Measurements from ENCODE around the gene ABHD8. TPM values are rescaled to one million over a fixed set of nuclear protein-coding genes. Genes with fewer than 3 reads are reported as not detected.

Gene ABHD8
- total RNA-seq, 2 donors from 2014 or later: 11.8 to 15.8 TPM

DNA sequence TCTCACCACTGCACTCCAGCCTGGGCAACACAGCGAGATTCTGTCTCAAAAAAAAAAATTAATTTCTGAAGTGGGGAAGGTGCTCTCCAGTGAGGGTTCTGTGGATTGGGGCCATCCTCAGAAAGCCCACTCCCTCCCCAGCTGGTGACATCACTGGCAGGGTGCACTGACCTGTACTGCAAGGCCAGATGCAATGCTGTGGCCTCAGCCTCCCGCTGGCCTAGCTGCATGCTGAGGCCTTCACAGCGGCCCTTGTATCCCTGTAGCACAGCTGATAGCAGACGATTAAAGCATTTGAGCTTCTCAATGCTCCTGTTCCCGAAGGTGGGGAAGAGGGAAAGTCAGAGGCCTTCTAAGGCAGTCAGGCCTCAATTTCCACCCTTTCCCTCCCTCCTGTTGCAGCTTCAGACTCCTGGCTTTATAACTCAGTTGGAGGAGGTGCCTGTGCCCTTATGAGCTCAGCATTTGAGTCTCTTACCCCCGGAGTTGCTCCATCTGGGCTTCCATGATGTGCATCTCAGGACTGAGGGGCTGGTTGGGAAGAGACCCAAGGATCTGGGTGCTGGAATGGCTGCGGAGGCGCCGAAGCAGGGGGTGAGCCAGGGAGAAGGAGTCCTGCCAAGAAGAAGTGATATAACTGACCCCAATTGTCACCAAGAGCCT, 44.0 kb downstream of the ABHD8 start:
- no peaks in the 10 kb centered on the region for H3K27me3 ChIP-seq
- DNase-seq (ENCODE audit: low spot score): no peak
- H3K4me3 ChIP-seq: no peak overlapping the region
- TF ChIP-seq, protein P1, sequence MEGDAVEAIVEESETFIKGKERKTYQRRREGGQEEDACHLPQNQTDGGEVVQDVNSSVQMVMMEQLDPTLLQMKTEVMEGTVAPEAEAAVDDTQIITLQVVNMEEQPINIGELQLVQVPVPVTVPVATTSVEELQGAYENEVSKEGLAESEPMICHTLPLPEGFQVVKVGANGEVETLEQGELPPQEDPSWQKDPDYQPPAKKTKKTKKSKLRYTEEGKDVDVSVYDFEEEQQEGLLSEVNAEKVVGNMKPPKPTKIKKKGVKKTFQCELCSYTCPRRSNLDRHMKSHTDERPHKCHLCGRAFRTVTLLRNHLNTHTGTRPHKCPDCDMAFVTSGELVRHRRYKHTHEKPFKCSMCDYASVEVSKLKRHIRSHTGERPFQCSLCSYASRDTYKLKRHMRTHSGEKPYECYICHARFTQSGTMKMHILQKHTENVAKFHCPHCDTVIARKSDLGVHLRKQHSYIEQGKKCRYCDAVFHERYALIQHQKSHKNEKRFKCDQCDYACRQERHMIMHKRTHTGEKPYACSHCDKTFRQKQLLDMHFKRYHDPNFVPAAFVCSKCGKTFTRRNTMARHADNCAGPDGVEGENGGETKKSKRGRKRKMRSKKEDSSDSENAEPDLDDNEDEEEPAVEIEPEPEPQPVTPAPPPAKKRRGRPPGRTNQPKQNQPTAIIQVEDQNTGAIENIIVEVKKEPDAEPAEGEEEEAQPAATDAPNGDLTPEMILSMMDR (IDR thresholded peaks at IDR 0.05): no peak
- no peaks in the 10 kb centered on the region for H3K4me1 ChIP-seq
- H3K27ac ChIP-seq: no peak overlapping the region
- H3K36me3 ChIP-seq: no peaks in the 10 kb centered on the region
- H3K9me3 ChIP-seq: peaks cover 0 to 7% of the 10 kb centered on the region in 2 donors

DNA sequence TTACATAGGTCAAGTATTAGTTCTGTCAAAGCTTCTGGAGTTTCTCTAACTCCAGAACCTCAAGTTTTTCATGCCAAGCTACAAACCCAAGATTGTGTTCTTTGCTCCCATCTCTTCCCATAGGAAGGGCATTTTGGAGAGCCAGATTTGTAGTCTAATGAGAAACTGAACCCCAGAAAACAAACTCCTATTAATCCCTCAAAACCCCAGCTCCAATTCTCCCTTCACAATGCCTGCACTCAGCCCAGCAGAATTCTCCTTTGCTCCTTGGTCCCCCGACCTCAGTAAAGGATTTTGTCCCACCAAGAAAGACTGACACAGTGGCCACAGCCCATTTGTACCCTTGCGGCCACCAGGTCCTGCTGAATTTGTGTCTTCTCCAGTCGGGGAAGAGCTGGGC, 47.1 kb downstream of the ABHD8 start:
- Histone ChIP-seq H3K4me3 (no peak overlapping the region), H3K9me3 (peaks cover 0 to 7% of the 10 kb centered on the region in 2 donors), H3K27me3 (no peaks in the 10 kb centered on the region), H3K27ac (no peak overlapping the region), H3K4me1 (no peaks in the 10 kb centered on the region), H3K36me3 (no peaks in the 10 kb centered on the region)
- no peak for DNase-seq (ENCODE audit: low spot score)
- TF ChIP-seq, protein P1 (IDR thresholded peaks at IDR 0.05): no peak

DNA sequence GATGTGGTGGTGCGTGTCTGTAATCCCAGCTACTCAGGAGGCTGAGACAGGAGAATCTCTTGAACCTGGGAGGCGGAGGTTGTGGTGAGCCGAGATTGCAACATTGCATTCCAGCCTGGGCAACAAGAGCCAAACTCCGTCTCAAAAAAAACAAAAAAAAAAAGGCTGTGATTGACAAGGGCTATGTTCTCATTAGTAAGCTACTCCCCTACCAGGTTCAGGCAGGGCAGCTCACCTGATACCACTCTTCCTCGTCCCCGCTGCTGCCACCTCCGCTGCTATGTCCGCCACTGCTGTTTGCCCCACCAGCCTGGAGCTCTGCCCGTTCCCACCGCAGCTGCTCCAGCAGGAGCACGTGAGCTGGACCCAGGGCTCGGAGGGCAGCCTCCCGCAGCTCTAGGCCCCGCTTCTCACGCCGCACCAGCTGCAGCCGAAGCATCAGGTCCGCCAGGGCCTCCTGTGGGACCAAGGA, 48.0 kb downstream of the ABHD8 start:
- peaks cover 0 to 7% of the 10 kb centered on the region in 2 donors for H3K9me3 ChIP-seq
- DNase-seq (ENCODE audit: low spot score): no peak
- no peak overlapping the region for H3K4me3 ChIP-seq
- no peaks in the 10 kb centered on the region for H3K27me3 ChIP-seq
- H3K27ac ChIP-seq: no peak overlapping the region
- TF ChIP-seq, protein P1 (IDR thresholded peaks at IDR 0.05): no peak
- H3K36me3 ChIP-seq: no peaks in the 10 kb centered on the region
- no peaks in the 10 kb centered on the region for H3K4me1 ChIP-seq

DNA sequence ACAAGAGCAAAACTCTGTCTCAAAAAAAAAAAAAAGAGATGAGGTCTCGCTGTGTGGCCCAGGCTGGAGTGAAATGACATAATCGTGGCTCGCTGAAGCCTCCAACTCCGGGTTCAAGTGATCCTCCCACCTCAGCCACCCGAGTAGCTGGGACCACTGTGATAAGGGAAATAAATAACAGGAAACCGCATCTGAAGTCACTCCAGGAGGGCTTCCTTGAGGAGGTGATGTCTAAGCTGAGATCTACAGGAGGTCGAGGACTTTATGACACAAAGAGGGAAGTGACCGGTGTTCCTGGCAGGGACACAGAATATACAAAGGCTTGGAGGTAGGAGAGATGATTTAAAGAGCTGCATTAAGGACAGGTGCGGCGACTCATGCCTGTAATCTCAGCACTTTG, 48.6 kb downstream of the ABHD8 start:
- Histone ChIP-seq H3K9me3 (peaks cover 0 to 7% of the 10 kb centered on the region in 2 donors), H3K4me1 (no peaks in the 10 kb centered on the region), H3K27me3 (no peaks in the 10 kb centered on the region), H3K27ac (no peak overlapping the region), H3K36me3 (no peaks in the 10 kb centered on the region), H3K4me3 (no peak overlapping the region)
- TF ChIP-seq, protein P1 (IDR thresholded peaks at IDR 0.05): no peak
- no peak for DNase-seq (ENCODE audit: low spot score)

DNA sequence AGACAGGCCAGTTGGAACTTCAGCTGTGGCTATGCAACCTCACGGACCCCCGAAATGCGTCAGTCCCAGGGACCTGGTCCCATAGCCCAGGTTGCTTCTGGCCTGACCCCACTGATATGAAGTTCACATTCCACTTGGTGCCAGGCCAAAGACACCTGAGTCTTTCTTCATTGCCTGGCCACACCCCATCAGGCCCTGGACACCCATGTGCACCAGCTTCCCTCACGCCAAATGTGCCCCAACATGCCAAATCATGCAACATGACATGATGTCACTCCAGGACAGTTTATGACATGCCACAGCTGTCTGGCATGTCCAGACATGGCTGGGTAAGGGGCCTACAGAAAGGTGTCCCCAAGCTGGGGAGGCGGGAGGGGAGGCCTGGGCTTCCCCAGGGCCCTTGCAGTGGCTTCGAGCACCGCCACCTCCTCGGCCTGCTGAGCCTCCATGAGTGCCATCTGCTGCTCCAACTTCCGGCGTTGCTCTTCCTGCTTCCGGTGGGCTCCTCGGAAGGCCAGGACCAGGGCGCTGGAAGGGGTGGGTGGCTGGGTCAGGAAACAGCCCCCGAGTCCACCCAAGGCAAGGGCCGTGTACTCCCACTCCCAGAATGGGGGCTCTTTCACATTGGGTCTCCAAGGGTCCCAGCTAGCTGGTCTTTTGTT, 53.2 kb downstream of the ABHD8 start:
- Histone ChIP-seq H3K27me3 (no peaks in the 10 kb centered on the region), H3K4me3 (no peak overlapping the region), H3K36me3 (no peaks in the 10 kb centered on the region), H3K9me3 (no peaks in the 10 kb centered on the region), H3K4me1 (peaks cover 0 to 14% of the 10 kb centered on the region in 2 donors), H3K27ac (no peak overlapping the region)
- DNase-seq (ENCODE audit: low spot score): no peak
- TF ChIP-seq, protein P1 (IDR thresholded peaks at IDR 0.05): no peak
